ENCODE data around the gene HOXB2.

Gene HOXB2

DNA sequence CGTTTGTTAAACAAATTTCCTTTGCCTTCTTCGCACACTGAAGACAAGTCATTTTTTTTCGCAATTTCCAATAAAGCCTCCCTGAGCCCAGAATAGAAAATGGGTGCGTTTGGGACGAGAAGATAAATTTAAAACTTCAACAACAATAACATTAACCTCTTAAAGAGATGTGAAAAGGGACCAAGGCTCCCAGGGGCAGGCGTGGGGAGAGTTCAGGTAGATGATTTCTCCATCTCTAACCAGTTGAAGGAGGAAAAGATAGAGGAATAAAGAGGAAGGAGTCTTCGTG lies 34.5 kb upstream of the HOXB2 start:
- no peak for DNase-seq (ENCODE audit: low read depth in 1 of 2, low spot score in 1 of 2)

DNA sequence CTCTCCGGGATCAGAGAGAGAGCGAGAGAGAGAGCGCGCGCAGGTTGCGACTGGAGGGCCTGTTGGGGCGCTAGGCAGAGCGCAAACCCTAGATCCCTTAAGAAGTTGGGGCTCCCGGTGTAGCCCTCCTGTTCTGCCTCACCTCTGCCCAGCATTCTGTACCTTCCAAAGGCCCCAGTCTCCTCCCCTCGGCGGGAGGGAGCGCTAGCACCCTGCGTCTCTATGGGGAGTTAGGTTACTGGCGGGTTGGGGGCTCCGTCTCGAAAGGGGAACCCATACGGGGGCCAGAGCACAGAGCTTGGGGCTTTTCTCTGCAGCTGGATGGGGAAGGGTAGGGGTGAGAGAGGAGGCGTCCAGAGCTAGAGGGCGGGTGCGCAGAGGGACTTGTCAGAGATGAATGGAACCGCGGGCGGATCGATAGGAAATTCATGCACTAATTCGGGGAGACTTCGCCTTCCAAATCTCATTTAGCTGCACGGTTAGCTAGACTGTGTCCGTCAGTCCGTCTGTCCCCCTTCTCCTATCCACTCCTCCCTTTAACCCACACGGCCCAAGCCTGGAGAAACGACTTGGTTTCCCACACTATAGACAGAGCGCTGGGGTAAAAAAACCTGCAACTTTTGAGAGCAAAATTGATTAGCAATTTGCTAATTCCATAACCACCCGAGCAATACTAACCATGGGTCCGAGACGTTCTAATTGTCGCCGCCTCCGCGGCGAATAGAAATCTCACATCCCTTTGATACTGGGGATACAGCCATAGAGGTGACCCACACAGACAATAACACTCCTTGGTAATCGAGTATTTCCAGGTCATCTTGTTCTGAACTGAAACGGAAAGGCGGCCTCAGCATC lies 33.9 kb upstream of the HOXB2 start:
- no peak for DNase-seq (ENCODE audit: low read depth in 1 of 2, low spot score in 1 of 2)

DNA sequence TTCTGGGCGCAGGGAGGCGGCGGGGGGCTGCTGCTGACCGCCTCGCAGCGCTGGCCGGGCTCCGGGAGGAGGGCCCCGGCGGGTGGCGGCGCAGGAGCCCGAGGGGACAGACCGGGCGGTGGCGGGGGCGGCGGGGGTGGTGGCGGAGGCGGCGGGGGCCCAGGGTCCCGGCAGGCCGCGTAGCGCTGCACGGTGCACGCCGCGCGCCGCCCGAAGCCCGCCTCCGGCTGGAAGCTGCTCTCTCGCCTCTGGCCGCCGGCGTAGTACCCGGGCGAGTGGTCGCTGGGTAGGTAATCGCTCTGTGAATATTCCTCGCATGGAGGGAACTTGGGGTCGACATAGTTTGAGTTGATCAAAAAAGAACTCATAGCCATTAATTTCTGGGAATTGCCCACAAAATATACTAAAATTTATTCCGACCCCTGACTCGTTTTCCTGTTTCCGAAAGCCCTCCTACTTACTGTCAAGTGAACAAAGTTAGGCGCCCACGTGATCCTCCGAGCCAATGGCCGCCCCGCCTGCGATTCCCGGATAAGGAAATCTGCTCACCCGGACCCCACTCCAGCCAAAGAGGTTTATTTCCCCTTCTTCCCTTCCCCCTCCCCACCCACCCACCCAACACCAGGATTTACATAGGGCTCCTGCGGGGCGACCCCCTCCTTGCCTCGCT lies 33.2 kb upstream of the HOXB2 start, which contains the start of gene HOXB4:
TSS of gene HOXB4 (minus strand) at position 405 of the 670 bp plus-strand sequence. CDS start at position 374, 31 bp downstream.
- peak in 1 of 2 donors; percentile 52 for DNase-seq (ENCODE audit: low read depth in 1 of 2, low spot score in 1 of 2)

DNA sequence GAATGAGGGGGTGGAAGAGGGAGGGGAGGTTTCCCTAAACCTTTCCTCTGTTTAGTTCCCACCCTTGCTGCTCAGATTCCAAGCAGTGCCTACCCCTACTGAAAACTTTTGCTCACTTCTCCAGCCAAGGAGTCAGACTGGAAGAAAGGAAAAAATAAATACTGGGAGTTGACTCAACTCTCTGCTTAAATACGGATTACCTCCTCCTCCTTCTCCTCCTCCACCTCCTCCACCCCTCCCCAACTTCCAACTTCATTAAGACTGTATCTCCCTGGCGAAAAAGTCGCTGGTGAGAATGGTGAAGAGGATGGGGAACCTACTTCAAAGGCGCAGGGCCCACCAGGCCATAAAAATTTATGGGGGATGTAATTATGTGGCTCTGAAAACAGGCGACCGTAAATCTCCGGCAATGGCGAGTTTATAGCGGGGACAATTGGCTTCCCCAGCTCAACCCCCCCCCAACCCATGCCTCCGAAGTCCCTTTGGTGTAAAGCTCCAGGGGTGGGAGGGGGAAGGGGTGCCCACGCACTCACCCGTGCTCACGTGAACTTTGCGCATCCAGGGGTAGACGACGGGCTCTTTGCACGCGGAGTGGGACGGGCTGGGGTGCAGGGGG lies 32.5 kb upstream of the HOXB2 start:
- no peak for DNase-seq (ENCODE audit: low read depth in 1 of 2, low spot score in 1 of 2)

DNA sequence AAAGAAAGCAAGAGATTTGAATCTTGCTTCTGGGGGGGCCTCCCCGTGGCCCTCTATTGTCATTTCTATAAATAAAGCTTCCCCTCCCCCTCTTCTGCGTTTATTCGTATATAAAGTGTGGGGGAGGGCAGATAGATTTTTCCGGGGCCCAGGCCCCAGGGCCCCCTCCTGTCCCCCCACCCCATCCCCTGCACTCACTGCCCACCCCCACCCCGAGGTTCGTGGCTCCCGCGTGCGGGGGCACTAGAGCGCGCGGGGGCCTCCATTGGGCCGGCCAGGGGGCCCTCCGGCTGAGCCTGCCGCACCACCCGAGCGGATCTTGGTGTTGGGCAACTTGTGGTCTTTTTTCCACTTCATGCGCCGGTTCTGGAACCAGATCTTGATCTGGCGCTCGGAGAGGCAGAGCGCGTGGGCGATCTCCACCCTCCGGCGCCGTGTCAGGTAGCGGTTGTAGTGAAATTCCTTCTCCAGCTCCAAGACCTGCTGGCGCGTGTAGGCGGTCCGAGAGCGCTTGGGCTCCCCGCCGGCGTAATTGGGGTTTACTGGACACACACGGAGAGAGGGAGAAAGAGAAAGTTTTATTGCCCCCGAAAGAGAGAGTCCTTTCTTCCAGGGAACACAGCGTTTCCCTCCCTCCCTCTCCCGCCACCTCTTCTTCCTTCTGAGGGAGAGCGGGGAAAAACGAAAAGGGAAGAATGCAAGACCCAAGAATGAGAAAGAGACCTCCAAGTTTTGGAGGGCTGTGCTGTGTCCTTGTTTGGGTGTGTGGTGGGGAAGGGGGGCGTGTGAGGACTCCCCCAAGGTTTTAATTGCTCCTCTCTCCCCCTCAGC lies 31.8 kb upstream of the HOXB2 start:
- DNase-seq (ENCODE audit: low read depth in 1 of 2, low spot score in 1 of 2), result no peak

DNA sequence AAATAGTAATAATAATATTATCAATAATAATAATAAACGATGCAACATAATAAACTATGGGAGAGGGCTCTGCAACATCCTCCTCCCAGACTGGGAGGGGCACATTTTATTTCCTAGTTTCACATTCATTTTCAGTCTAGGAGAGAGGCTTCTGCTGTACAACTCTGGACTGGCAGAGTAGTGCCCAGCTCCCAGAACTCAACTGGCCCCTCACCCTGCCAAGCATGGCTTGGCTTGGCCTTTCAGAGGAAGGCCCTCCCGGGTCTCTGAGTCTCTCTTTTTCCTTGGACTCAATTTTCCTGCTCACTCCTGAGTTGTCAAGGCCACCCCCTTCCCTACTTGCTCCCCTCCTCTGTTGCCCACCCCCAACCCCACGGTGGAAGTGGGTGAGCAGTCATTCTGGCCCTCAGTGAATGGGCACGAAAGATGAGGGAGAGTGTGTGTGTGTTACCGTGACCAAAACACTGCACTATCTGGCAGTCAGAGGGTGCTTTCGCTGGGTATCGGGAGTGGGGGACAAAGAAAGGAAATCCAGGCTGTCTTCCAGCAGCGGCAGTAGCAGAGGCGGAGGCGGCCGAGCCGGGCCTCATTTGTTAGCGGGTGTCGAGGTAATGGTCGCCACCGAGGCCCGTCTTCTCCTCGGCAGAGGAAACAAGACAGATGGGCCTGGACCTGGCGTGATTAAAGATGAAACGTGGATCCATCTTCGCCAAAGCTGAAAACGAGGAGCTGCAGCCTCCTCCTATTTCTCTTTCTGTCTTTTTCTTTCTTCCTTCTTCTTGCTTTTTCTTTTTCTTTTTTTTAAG lies 31.0 kb upstream of the HOXB2 start:
- DNase-seq (ENCODE audit: low read depth in 1 of 2, low spot score in 1 of 2), result no peak

DNA sequence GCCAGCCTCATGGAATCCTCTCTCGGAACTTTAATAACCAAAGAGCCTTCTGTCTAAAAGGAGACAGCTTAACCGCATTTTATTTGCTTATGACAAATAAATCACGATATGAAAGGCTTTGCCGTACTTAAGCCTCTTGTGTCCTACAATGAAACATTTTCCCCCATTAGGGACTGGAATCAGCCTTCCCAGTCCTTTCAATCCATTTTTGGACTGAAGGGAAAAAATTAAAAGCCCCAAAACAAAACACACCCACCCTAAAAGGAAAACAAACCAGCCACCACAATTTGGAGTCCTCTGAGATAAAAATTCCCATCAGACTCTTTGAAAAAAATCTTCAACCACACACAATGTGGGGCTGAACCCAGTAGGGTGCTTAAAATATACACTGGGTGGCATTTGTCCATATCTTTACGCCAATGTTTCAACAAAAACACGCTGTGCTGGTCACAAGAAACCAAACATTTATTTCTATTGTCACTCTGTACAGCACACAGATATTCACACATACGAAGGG lies 30.2 kb upstream of the HOXB2 start:
- no peak for DNase-seq (ENCODE audit: low read depth in 1 of 2, low spot score in 1 of 2)

DNA sequence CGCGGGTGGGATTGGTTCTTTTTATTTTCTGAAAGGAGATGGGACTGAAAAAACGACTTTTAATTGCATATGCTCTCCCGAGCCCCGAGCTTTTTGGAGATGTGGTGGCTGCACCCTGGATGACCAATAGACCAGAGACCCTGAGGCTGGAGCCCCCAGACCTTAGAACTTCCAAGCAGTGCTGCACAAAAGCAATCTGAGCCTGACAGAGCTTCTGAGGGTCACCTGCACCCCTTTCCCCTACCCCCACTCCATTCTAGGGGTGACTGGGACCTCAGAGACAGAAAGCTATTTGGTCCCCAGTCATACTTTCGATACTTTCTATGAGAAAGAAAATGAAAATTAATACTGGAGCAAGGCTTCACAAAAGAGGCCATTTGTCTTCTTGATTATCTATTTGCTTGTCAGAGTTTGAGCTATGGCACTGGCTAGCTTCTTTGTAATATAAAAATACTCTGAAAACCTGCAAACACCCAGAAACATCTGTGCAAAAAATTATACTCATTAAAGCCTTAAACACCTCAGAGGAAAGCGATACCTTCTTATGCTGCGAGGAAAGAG lies 29.7 kb upstream of the HOXB2 start:
- DNase-seq (ENCODE audit: low read depth in 1 of 2, low spot score in 1 of 2), result no peak

DNA sequence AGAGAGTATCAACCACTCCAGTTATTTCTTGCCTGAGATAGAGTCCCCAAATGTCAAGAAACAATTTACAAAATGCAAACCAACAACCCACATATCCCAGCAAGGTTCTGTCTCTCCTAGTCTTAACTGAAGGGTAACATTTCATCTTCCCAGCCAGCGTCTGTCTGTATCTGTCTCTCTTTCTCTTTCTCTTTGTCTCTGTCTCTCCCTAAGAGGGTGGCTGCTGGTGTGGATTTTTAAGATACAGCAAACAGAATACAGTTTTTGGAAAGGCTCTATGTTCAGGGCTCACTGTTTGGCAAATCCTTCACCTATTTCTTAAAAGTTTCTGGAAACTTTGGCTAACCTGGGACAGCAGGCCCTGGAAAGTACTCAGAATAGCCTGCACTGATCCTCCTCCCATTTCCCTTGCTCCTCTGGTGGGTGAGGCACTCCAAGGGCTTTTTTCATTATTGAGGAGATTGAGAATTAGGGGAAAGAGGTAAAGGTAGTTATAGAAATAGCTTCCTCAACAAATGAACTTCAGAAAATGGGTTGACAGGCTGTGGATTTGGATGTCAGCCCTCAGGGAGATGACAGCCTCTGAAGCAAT lies 27.0 kb upstream of the HOXB2 start:
- DNase-seq (ENCODE audit: low read depth in 1 of 2, low spot score in 1 of 2), result no peak

DNA sequence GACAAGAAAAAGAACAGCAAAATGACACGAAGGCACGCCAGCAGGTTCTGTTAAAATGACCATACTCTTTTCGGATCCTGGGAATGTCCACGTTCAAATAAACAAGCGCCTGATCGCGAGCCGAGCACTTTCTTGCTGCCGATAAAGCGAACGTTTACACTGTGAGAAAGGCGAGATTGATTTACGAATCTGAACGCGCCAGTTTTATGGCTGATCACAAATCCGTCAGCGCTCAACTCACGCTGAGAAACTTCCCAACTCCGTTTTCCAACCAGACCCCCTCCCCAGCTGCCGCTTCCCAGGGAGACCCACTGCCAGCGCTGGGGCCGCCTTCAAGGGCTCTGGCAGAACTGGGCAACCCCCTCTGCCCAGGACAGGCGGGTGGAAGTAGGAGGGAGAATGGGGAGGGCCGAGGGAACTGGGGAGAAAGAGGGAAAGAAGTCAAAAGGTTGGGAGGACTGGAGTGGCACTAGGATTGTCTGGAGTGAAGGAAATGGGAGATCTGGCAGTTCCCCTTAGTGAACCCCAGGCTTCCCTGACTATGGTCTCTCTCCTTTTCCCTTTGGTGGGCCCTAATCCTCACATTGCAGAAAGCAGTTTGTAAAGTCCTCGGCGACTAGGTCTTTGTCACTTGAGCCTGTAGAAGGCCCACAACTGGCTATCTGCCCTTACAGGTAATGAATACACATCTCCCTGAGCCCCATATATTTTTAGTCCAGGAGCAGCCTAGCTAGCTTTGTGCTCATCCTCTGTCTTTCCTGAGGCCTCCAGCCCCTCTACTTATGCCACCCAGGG lies 26.3 kb upstream of the HOXB2 start:
- DNase-seq (ENCODE audit: low read depth in 1 of 2, low spot score in 1 of 2), result no peak

DNA sequence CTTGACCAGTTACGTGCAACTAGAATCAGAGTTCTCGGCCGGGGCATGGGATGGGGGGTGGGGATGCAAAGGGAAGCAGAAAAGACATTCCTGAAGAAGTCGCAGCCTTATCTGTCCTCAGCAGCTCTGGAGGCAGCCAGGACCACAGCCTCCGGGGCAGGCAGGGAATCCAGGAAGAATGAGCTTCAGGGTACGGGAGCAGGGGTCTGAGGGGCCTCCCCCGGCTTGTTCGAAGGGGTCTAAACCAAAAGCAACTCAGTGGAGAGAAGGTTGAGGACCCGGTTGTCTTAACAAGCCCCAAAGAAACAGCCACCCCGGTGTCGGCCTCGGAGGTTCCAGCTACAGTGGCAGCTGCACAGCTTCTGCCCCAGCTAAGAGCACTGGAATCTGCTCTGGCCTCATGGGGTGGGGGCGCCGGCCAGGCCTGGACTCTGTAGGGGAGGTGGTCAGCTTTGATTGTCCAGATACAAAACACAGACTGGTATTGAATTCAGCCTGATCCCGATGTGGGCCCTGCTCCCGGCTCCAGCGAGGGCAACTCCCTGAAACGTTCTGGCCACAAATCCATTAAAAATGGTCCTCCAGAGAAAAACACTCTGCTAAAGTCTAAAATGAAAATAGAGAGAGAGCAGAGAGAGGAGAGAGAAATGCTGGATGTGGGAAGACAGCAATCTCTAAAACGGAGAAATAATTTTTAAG lies 25.6 kb upstream of the HOXB2 start:
- DNase-seq (ENCODE audit: low read depth in 1 of 2, low spot score in 1 of 2), result no peak

DNA sequence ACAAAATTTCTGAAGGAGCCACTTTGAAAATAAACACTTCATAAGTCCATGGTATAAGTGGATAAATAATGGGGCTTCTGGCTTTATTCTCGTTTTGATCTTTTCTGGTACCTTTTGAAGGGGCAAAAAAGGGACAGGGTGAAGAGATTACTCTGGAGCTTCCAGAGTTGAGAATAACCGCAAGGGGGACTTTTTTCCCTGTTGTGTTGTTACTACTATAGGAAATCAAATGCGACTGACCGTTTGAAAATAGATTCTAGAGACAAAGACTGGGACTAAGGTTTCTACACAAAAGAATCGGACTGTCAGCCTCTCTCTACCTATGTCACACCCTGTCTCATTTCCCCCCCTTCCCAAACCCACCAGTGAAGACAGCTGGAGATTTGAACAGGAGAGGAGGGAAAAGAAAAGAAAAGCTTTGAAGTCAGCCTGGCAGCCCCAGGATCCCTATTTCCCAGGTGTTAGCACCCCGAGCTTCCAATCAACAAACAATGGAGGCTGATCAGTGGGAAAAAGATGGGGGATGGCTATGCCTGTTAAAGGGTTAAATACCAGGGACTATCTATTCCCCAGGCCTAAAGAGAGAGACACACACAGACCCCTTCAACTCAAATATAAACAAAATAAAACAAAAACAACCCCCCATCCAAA lies 24.9 kb upstream of the HOXB2 start:
- no peak for DNase-seq (ENCODE audit: low read depth in 1 of 2, low spot score in 1 of 2)

DNA sequence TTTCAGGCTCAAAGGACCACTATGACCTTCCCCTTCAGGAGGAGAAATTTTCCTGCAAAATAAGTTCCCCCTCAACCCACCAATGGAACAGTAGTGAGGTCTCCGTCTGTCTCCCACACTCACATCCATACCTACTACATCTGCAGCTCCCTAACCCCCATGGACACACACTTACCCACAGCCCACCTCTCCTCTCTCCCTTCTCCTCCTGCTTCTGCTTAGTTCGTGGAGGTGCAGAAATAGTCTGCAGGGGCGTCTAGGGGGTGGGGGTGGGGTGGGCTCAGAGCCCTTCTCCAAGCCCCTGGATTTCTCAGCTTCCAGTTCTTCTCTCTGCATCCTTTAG lies 24.3 kb upstream of the HOXB2 start:
- no peak for DNase-seq (ENCODE audit: low read depth in 1 of 2, low spot score in 1 of 2)

DNA sequence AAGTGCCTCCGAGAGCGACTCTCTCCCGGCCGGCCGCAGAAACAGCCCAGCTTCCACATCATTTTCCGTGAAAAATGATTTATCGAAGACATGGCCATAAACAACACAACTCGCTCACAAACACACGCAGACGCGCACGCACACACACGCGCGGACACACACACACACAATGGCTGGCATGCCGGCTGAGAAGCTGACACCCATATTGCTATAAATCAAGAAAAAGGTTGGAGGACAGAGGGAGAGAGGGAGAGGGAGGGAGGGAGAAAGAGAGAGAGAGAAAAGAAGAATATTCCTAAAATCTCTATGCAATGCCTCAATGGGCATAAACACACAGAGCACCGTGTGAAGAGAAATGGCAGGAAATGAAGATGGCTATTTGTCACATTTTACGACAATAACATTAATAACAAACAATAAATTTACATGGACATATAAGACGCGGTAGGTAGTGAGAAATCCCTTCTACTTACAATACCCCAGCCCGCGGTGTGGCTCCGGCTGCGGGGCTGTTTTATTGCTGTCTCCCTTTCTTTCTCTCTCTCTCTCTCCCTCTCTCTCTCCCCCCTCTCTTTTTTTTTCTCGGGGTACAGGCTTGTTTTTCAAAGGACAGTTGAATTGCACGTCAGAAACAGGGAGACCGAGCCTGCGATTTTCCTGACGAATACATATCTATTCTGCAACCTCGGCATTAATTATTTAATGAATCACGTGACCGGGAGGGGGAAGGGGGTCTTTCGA lies 23.8 kb upstream of the HOXB2 start:
- DNase-seq (ENCODE audit: low read depth in 1 of 2, low spot score in 1 of 2), result no peak

DNA sequence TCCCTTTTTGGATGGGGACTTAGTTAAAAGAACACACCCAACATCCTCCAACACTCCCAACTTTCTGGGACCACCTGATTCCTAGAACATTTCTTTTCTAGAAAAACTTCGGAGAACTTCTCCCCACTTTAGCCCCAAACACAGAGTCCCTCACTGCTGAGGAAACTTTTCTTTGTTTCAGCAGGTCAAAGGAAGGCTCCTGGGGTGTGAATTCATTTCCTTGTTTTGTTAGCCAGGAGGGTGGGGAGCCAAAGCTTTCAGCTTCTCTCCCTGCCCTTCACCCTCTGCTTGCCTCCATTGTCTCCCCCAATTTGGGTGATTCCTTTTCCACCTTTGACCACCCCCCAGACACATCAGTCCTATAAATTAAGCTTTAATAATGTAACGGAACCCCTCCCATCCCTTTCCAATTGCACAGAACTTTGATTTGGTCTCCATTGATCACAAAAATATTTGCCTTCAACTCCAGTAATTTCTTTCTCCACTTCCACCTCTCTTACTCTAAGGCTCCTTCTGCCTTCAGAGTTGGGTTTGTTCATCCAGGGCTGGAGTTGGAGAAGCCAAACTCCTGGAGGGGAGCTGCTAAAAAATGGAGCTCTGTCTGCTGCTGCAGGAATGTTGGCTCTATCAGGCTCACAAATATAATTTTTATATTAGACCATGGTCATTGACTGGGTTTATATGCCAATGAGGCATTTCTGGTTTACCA lies 22.9 kb upstream of the HOXB2 start:
- DNase-seq (ENCODE audit: low read depth in 1 of 2, low spot score in 1 of 2), result no peak

DNA sequence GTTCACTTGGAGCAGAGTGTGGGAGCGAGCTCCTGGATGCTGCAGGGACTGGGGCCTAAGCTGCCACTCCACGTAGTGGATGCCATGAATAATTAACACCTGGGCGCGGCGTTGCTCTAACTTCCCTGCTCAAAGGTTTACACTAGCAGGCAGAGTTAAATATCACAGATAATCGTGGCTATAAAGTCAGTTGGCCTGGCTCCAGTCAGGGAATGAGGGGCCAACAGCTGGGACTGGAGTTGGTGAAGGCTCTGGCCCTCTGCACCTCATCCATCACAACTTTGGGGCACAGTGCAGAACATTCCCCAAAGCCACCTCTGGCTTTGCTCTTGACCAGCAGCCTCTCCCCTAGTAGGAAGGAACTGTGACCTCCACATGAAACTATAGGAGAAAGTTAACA lies 22.3 kb upstream of the HOXB2 start:
- no peak for DNase-seq (ENCODE audit: low read depth in 1 of 2, low spot score in 1 of 2)

DNA sequence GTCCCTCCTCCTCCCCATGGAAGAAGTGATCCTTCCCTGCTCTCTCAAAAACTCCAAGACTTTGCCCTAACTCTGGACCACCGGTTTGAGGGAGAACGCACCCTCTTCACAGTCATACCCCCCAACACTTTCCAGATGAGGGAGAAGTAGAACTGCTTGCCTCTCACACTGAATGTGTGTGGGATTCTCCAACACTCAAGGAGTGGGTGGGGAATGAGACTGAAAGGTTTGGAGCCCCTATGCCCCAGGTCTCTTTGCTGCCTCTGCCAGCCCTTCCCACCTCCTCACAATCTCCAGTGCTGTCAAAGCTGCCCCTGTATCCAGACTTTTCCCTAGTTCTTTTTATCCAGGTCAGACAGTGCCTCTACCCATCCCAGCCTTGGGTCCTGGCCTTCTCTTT lies 21.8 kb upstream of the HOXB2 start:
- no peak for DNase-seq (ENCODE audit: low read depth in 1 of 2, low spot score in 1 of 2)

Data from activated CD4-positive, alpha-beta T cell treated with anti-CD3 and anti-CD28 coated beads, Interleukin-2, amount 50 U/mL, for 24 hours (primary cell).